ENCODE measurements around the gene TFF1. TPM values are rescaled to one million over a fixed set of nuclear protein-coding genes. Genes with fewer than 3 reads are reported as not detected.

TFF1 gene
- total RNA-seq, 2 experiments from 2014 or later: not detected

DNA sequence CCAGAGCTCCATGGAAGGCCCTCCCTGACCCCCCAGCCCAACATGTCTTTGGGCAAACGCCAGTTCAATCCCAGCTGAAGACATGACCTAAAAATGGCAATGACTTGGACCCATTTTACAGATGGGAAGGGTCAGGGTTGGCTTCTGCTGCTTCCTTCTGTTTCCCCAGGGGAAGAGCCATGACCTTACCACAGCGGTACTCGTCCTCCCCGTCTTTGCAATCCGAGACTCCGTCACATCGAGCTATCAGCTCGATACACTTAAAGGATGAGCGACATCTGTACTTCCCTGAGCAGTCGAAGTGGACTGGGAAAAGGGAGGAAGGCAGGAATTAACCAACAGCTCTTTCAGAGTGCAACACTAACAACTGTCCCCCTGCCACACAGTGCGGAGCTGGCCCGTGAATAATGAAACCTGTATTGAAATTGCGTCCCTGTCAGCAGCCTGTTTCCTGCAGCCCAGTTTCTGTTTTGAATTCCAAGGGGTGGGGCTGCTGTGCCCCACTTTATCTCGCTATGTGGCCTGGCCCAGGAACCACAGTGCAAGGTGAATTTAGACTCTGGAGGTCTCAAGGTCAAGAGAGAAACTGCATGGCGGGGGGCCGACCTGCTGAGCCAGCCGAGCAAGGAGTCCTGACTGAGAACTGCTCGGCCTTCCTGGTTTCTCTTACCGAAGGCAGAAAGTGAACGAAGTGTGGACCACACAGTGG, 22.6 kb upstream of the TFF1 start:
- no TSS peak for BruUV-seq (replicated peaks)
- POLR2A ChIA-PET: no interaction called here
- H2AFZ ChIP-seq (ENCODE audit: low read length): no peak overlapping the region
- CTCF ChIA-PET (ENCODE audit: unreplicated experiment): no interaction called here
- no peak for TF ChIP-seq EZH2phosphoT487 (IDR thresholded peaks at IDR 0.05; ENCODE audit: borderline replicate concordance, low read depth, low read length)
- TF ChIP-seq, protein P1, sequence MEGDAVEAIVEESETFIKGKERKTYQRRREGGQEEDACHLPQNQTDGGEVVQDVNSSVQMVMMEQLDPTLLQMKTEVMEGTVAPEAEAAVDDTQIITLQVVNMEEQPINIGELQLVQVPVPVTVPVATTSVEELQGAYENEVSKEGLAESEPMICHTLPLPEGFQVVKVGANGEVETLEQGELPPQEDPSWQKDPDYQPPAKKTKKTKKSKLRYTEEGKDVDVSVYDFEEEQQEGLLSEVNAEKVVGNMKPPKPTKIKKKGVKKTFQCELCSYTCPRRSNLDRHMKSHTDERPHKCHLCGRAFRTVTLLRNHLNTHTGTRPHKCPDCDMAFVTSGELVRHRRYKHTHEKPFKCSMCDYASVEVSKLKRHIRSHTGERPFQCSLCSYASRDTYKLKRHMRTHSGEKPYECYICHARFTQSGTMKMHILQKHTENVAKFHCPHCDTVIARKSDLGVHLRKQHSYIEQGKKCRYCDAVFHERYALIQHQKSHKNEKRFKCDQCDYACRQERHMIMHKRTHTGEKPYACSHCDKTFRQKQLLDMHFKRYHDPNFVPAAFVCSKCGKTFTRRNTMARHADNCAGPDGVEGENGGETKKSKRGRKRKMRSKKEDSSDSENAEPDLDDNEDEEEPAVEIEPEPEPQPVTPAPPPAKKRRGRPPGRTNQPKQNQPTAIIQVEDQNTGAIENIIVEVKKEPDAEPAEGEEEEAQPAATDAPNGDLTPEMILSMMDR (conservative IDR thresholded peaks at IDR 0.05; ENCODE audit: low read length): no peak
- H3K9me2 ChIP-seq (ENCODE audit: insufficient read depth, low read length): no peaks in the 10 kb centered on the region
- H3K27ac ChIP-seq (ENCODE audit: low read depth, low read length, poor library complexity, severe bottlenecking): no peak overlapping the region
- no peaks in the 10 kb centered on the region for H3K79me2 ChIP-seq (ENCODE audit: insufficient read depth, low read depth, low read length)
- peaks cover 13% of the 10 kb centered on the region for H3K4me1 ChIP-seq (ENCODE audit: insufficient read depth, low read length, poor library complexity, severe bottlenecking)
- no peaks in the 10 kb centered on the region for H3K9me3 ChIP-seq (ENCODE audit: low read length)
- intact Hi-C loops (cut with micrococcal nuclease; ENCODE audit: unreplicated experiment): no loop called here
- H3K4me3 ChIP-seq (ENCODE audit: low read depth, low read length, poor library complexity, severe bottlenecking): no peak overlapping the region
- no peak for DNase-seq (ENCODE audit: low spot score)
- H3K36me3 ChIP-seq (ENCODE audit: insufficient read depth, low read length): no peaks in the 10 kb centered on the region
- no peaks in the 10 kb centered on the region for H4K20me1 ChIP-seq (ENCODE audit: insufficient read depth, low read length)
- no peak overlapping the region for H3K4me2 ChIP-seq (ENCODE audit: low read length)

DNA sequence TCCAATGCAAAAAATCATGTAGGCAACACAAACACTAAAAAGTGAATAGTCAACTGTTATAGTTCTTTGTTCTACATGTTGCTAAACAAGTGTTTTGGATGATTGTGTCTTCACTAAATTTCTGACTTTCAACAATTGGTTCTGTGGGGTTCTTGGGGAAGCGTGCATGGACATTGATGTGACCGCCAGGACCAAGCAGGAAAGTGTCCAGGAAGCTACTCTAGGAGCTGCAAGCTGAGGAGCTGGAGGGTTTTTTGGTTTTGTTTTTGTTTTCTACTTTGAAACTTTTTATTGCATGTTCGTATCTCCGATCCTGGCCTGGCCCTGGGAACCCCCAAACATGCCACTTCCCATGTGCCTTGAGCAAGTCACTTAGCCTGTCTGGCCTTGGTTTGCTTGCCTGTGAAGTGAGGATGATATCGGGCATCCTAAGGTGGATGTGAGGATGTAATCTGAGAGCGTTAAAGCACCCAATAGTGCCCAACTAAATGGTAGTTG, 21.6 kb upstream of the TFF1 start:
- Histone ChIP-seq H3K4me3 (ENCODE audit: low read depth, low read length, poor library complexity, severe bottlenecking) (no peak overlapping the region), H3K9me3 (ENCODE audit: low read length) (no peaks in the 10 kb centered on the region), H3K79me2 (ENCODE audit: insufficient read depth, low read depth, low read length) (no peaks in the 10 kb centered on the region), H3K4me2 (ENCODE audit: low read length) (no peak overlapping the region), H3K36me3 (ENCODE audit: insufficient read depth, low read length) (no peaks in the 10 kb centered on the region), H3K4me1 (ENCODE audit: insufficient read depth, low read length, poor library complexity, severe bottlenecking) (peaks cover 6% of the 10 kb centered on the region), H3K27ac (ENCODE audit: low read depth, low read length, poor library complexity, severe bottlenecking) (no peak overlapping the region), H4K20me1 (ENCODE audit: insufficient read depth, low read length) (no peaks in the 10 kb centered on the region), H2AFZ (ENCODE audit: low read length) (no peak overlapping the region), H3K9me2 (ENCODE audit: insufficient read depth, low read length) (no peaks in the 10 kb centered on the region)
- TF ChIP-seq, protein P1 (conservative IDR thresholded peaks at IDR 0.05; ENCODE audit: low read length): no peak
- intact Hi-C loops (cut with micrococcal nuclease; ENCODE audit: unreplicated experiment): no loop called here
- CTCF ChIA-PET (ENCODE audit: unreplicated experiment): no interaction called here
- DNase-seq (ENCODE audit: low spot score): no peak
- POLR2A ChIA-PET: interaction anchor here (0.6 kb wide), 2 partner anchors 15 to 711 kb away, joined by 3 read pairs; no protein-coding TSS in a partner anchor
- BruUV-seq (replicated peaks): no TSS peak

DNA sequence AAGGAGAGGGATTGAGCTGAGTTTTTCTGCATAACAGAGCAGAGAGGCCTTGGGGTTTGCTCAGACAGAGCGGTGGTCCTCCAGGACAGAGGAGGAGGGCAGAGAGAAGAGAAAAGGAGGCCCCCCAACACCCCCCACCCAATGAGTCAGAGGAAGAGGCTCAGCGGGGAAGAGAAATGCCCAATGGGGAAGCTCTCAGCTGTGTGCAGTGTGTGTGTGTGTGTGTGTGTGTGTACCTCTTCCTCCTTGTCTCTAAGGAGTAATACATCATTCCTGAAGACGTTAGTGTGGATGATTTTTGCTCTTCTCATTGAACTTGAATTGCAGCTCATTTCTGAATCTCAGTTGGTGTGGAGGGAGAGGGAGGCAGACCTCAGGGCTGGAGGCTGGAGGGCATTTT, 20.8 kb upstream of the TFF1 start:
- Histone ChIP-seq H3K4me1 (ENCODE audit: insufficient read depth, low read length, poor library complexity, severe bottlenecking) (peaks cover 6% of the 10 kb centered on the region), H3K9me2 (ENCODE audit: insufficient read depth, low read length) (no peaks in the 10 kb centered on the region), H3K36me3 (ENCODE audit: insufficient read depth, low read length) (no peaks in the 10 kb centered on the region), H3K4me2 (ENCODE audit: low read length) (no peak overlapping the region), H3K79me2 (ENCODE audit: insufficient read depth, low read depth, low read length) (no peaks in the 10 kb centered on the region), H4K20me1 (ENCODE audit: insufficient read depth, low read length) (no peaks in the 10 kb centered on the region), H3K9me3 (ENCODE audit: low read length) (0 out of 2 replicates have a peak, but pooled peaks cover 3% of the 10 kb centered on the region), H2AFZ (ENCODE audit: low read length) (no peak overlapping the region), H3K4me3 (ENCODE audit: low read depth, low read length, poor library complexity, severe bottlenecking) (no peak overlapping the region), H3K27ac (ENCODE audit: low read depth, low read length, poor library complexity, severe bottlenecking) (no peak overlapping the region)
- intact Hi-C loops (cut with micrococcal nuclease; ENCODE audit: unreplicated experiment): no loop called here
- ChIA-PET POLR2A (interaction anchor here (0.6 kb wide), 1 partner anchor 711 kb away, joined by 3 read pairs; no protein-coding TSS in a partner anchor), CTCF (ENCODE audit: unreplicated experiment) (interaction anchor here (0.6 kb wide), 1 partner anchor 117 kb away, joined by 3 read pairs; no protein-coding TSS in a partner anchor)
- no TSS peak for BruUV-seq (replicated peaks)
- DNase-seq (ENCODE audit: low spot score): no peak
- no peak for TF ChIP-seq EZH2phosphoT487 (IDR thresholded peaks at IDR 0.05; ENCODE audit: borderline replicate concordance, low read depth, low read length)
- TF ChIP-seq, protein P1 (conservative IDR thresholded peaks at IDR 0.05; ENCODE audit: low read length): no peak
